Measurements from ENCODE around the gene SLC5A9.

The SLC5A9 gene

GRCh38 chr1:48215222-48215621 lies 7.3 kb upstream of the SLC5A9 start:
- H3K27ac ChIP-seq = no peak overlapping the region
- H3K36me3 ChIP-seq (replicated peaks) = no peaks in the 10 kb centered on the region
- H3K4me3 ChIP-seq (ENCODE audit: low read depth, low read length) = no peak overlapping the region
- no peaks in the 10 kb centered on the region for H3K27me3 ChIP-seq (replicated peaks)
- DNase-seq = no peak
- in situ Hi-C loops (cut with HindIII; ENCODE audit: low pct_ligation_motif_present, low sequenced_read_pairs) = no loop called here
- TF ChIP-seq CTCF (IDR thresholded peaks at IDR 0.05; ENCODE audit: low read depth, low read length, missing control alignments) = no peak

- no peak overlapping the region for H3K4me3 ChIP-seq (ENCODE audit: low read depth, low read length)
- H3K36me3 ChIP-seq (replicated peaks) = no peaks in the 10 kb centered on the region
- no peak for DNase-seq
- in situ Hi-C loops (cut with HindIII; ENCODE audit: low pct_ligation_motif_present, low sequenced_read_pairs) = no loop called here
- TF ChIP-seq CTCF (IDR thresholded peaks at IDR 0.05; ENCODE audit: low read depth, low read length, missing control alignments) = no peak
- H3K27ac ChIP-seq = no peak overlapping the region
- no peaks in the 10 kb centered on the region for H3K27me3 ChIP-seq (replicated peaks)
Measured at GRCh38 chr1:48215889-48216288, 6.6 kb upstream of the SLC5A9 start.

- Histone ChIP-seq H3K36me3 (replicated peaks) (no peaks in the 10 kb centered on the region), H3K27me3 (replicated peaks) (no peaks in the 10 kb centered on the region), H3K4me3 (ENCODE audit: low read depth, low read length) (no peak overlapping the region), H3K27ac (no peak overlapping the region)
- DNase-seq = no peak
- in situ Hi-C loops (cut with HindIII; ENCODE audit: low pct_ligation_motif_present, low sequenced_read_pairs) = no loop called here
- TF ChIP-seq CTCF (IDR thresholded peaks at IDR 0.05; ENCODE audit: low read depth, low read length, missing control alignments) = no peak
Measured at GRCh38 chr1:48216313-48216712, 6.2 kb upstream of the SLC5A9 start.

- no peak for TF ChIP-seq CTCF (IDR thresholded peaks at IDR 0.05; ENCODE audit: low read depth, low read length, missing control alignments)
- in situ Hi-C loops (cut with HindIII; ENCODE audit: low pct_ligation_motif_present, low sequenced_read_pairs) = no loop called here
- no peak for DNase-seq
- H3K36me3 ChIP-seq (replicated peaks) = no peaks in the 10 kb centered on the region
- no peaks in the 10 kb centered on the region for H3K27me3 ChIP-seq (replicated peaks)
- H3K27ac ChIP-seq = no peak overlapping the region
- no peak overlapping the region for H3K4me3 ChIP-seq (ENCODE audit: low read depth, low read length)
Measured at GRCh38 chr1:48216941-48217340, 5.6 kb upstream of the SLC5A9 start.

GRCh38 chr1:48217856-48218255 lies 4.7 kb upstream of the SLC5A9 start:
- TF ChIP-seq CTCF (IDR thresholded peaks at IDR 0.05; ENCODE audit: low read depth, low read length, missing control alignments) = no peak
- in situ Hi-C loops (cut with HindIII; ENCODE audit: low pct_ligation_motif_present, low sequenced_read_pairs) = no loop called here
- no peak overlapping the region for H3K27ac ChIP-seq
- no peaks in the 10 kb centered on the region for H3K36me3 ChIP-seq (replicated peaks)
- H3K27me3 ChIP-seq (replicated peaks) = no peaks in the 10 kb centered on the region
- no peak for DNase-seq
- no peak overlapping the region for H3K4me3 ChIP-seq (ENCODE audit: low read depth, low read length)

- Histone ChIP-seq H3K4me3 (ENCODE audit: low read depth, low read length) (no peak overlapping the region), H3K27ac (no peak overlapping the region), H3K27me3 (replicated peaks) (no peaks in the 10 kb centered on the region), H3K36me3 (replicated peaks) (no peaks in the 10 kb centered on the region)
- DNase-seq = no peak
- TF ChIP-seq CTCF (IDR thresholded peaks at IDR 0.05; ENCODE audit: low read depth, low read length, missing control alignments) = no peak
- in situ Hi-C loops (cut with HindIII; ENCODE audit: low pct_ligation_motif_present, low sequenced_read_pairs) = no loop called here
Measured at GRCh38 chr1:48219803-48220202, 2.7 kb upstream of the SLC5A9 start.

All from brain microvascular endothelial cell (primary cell).